SK-N-MC (cell line): Measurements from ENCODE around the gene ABCG5.

Experiments
- DNase-seq: peaks from one replicate; pipeline ENCODE4 v3.0.0-alpha.2; 2011; ENCODE audit warnings: low read depth, low spot score
- H3K27ac ChIP-seq: fragments of 200-600 bp; sonication (generic); 2 replicates; pipeline ENCODE4 v1.5.1; 2016; ENCODE audit warnings: mixed run types
- H3K36me3 ChIP-seq: fragments of 200-600 bp; sonication (generic); 2 replicates; pipeline ENCODE4 v1.6.1; 2017; ENCODE audit warnings: antibody characterized with exemption, low read length, mixed read lengths; ENCODE audit not compliant: insufficient read depth
- H3K4me3 ChIP-seq: fragments of 200-600 bp; sonication (generic); 2 replicates; pipeline ENCODE4 v1.5.1; 2016
- H3K9ac ChIP-seq: fragments of 200-600 bp; sonication (generic); 2 replicates; pipeline ENCODE4 v1.8.0; 2017; ENCODE audit warnings: mixed run types, mixed read lengths; ENCODE audit not compliant: insufficient read length
- H3K9me3 ChIP-seq: fragments of 200-600 bp; sonication (generic); 2 replicates; pipeline ENCODE4 v1.6.1; 2017; ENCODE audit warnings: low read depth, mild to moderate bottlenecking, antibody characterized with exemption, low read length, moderate library complexity, mixed read lengths
- EZH2 ChIP-seq: fragments of 200-600 bp; sonication (generic); IDR thresholded peaks from one replicate; pipeline ENCODE4 v1.6.1; 2017; ENCODE audit warnings: antibody characterized with exemption
- FOXP2 ChIP-seq: optimal IDR thresholded peaks from 2 replicates; pipeline ENCODE3; 2011; ENCODE audit warnings: mild to moderate bottlenecking, moderate library complexity; ENCODE audit not compliant: insufficient read depth; ENCODE audit errors: extremely low read length, control extremely low read depth
- POLR2AphosphoS5 ChIP-seq: IDR thresholded peaks from 2 replicates; pipeline ENCODE4 v1.6.1; 2012; ENCODE audit warnings: mild to moderate bottlenecking, low read depth, low read length, borderline replicate concordance

ABCG5 gene

DNA sequence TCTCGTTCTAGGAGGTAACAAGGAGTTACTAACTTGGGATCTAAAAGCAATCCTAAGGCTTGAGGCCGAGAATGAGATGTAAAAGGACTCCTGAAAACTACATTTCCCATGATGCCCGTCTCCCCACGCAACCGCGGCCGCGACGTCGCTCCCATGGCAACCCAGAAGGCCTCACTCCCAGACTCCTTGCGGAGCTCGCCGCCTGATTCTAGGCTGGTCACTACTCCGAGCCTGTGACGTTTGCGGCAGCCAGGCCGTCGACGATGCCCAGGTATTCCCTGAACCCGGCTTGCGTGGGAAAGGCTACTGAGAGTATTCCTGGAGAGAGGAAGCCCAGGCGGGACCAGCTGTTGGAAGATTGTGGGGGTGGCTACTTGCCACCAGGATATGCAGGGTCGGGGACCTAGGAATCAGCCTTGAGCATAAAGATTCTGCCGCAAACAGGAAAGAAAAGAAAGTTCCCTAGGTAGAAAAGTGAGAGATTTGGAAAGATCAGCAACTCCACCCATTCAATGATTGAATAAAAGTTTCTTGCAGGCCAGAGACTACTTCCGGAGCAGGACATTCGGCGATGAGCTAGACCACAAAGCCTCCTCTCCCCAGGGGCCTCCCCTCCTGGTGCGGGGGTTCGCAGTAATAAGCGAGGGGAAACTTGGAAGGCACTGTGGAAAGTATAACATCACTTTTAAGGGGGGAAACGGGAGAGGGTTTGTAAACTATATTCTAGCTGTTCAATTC is 64.6 kb downstream of the ABCG5 start, which contains the start of gene DYNC2LI1:
Gene DYNC2LI1, plus strand, starts transcription at position 164 of the 738 bp plus-strand sequence. Its CDS starts 100 bp downstream, at position 264.
- Histone ChIP-seq H3K36me3 (no peaks in the 10 kb centered on the region), H3K9me3 (no peaks in the 10 kb centered on the region), H3K27ac (no peak within 1 kb of the TSS), H3K9ac (peak within 1 kb of the TSS; percentile 45), H3K4me3 (peak within 1 kb of the TSS; percentile 86)
- peak; percentile 30 for DNase-seq
- no peak for TF ChIP-seq EZH2
- TF ChIP-seq POLR2AphosphoS5: peak; percentile 83; the same call in 1 of the 2 replicates

DNA sequence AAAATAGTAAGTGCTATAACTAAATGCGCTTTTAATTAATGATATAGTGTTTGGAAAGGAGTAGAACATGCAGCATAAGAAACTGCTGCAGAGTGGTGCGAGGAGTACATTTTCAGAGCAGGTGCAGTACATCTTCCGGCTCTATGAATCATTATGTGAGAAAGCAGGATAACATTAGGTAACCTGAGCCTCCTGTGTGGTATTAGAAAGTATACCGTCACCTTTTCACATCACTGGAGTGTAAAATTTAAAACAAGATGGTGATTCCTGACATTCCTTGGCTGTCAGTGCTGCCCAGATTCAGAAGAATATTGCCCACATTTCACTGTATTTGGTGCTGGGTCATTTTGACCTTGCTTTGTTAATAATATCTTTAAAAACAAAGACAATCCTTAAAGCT is 72.6 kb downstream of the ABCG5 start:
- H3K36me3 ChIP-seq: no peaks in the 10 kb centered on the region
- no peak for DNase-seq
- no peak overlapping the region for H3K27ac ChIP-seq

GRCh38 chr2:43764086-43764705 is 74.4 kb downstream of the ABCG5 start:
- DNase-seq: no peak
- H3K4me3 ChIP-seq: no peak overlapping the region
- no peak overlapping the region for H3K9ac ChIP-seq
- H3K36me3 ChIP-seq: no peaks in the 10 kb centered on the region
- TF ChIP-seq EZH2: no peak
- no peak for TF ChIP-seq FOXP2
- no peak for TF ChIP-seq POLR2AphosphoS5
- peaks cover 3% of the 10 kb centered on the region; the same call in 1 of the 2 replicates for H3K9me3 ChIP-seq
- H3K27ac ChIP-seq: no peak overlapping the region

More for the DNA sequence above, 72.6 kb downstream of the ABCG5 start:
- H3K4me3 ChIP-seq: no peak overlapping the region
- H3K9me3 ChIP-seq: peaks cover 3% of the 10 kb centered on the region; the same call in 1 of the 2 replicates
- no peak for TF ChIP-seq FOXP2
- TF ChIP-seq EZH2: no peak
- no peak for TF ChIP-seq POLR2AphosphoS5
- H3K9ac ChIP-seq: no peak overlapping the region

DNA sequence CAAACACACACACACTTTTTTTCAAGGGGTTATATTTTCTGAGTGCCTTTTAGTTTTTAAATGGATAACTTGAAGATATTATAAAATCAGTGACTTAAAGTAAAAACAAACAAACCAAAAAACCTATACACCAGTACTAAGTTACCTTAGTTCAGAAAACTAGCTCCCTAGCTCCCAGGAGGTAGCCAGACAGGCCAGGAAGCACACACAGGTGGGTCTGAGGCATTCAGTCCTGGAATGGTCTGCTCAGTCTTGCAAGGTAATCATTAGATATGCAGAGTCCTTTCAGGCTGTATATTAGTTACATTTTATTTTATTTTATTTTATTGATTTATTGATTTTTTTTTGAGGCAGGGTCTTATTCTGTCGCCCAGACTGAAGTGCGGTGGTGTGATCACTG is 75.5 kb downstream of the ABCG5 start:
- TF ChIP-seq FOXP2 (no peak), EZH2 (no peak), POLR2AphosphoS5 (no peak)
- H3K27ac ChIP-seq: no peak overlapping the region
- no peak overlapping the region for H3K9ac ChIP-seq
- no peaks in the 10 kb centered on the region for H3K36me3 ChIP-seq
- no peak for DNase-seq
- H3K4me3 ChIP-seq: no peak overlapping the region
- peaks cover 3% of the 10 kb centered on the region; the same call in 1 of the 2 replicates for H3K9me3 ChIP-seq
